HPDE6-E6E7 (cell line): ENCODE measurements around the gene CIC.
"Not testable (repeated sequence)": the region's sequence is repeated elsewhere in the genome, so short reads cannot be mapped to it uniquely, and the experiment has no call there.

Experiments used
- DNase-seq: peaks from one replicate; pipeline ENCODE4 v3.0.0; 2011; ENCODE audit warnings: missing footprints; ENCODE audit errors: extremely low spot score

Gene CIC

DNA sequence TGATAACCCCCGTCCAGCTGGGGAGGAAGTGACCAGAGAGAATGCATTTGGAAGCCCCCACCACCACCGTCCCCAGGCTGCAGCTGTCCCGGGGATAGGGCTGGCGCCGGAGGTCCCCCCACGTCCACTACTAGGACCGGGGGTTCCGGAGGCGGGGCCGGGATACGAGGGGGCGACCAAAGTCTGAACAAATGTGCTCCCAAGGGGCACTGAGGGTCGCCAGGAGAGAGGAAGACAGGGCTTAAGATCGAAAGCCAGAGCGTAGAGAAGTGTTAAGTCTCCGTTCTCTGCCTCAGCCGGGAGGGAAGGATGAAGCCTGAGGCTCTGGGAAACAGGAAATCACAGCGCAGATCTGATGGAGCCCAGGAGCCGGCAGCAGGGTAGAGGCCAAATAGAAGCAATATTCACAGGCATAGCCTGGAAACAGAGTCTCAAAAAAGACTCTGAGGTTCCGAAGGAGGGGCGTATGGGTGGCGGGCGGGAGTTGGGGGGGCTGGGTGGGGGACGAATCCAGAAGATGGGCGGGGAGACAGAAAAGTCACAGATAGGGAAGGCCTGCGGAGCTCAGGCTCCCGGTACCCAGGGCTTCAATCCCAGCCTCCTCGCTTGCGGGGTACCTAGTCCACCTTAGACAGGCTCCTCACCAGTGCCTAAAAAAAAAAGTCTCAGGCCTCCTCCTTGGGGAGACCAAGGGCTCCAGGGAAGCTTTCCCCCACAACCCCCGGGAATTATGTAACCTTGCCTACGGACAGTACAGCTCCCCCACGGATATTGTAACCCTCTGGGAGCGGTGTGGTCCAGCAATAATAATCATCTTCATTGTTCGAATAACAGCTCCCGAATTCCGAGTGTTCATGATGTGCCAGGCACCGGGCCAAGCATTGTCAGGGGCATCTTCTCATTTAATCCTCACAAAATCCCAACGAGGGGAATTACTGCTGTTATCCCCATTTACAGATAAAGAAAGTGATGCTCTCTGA lies 13.0 kb upstream of the CIC start:
- DNase-seq, result peak; percentile 50

DNA sequence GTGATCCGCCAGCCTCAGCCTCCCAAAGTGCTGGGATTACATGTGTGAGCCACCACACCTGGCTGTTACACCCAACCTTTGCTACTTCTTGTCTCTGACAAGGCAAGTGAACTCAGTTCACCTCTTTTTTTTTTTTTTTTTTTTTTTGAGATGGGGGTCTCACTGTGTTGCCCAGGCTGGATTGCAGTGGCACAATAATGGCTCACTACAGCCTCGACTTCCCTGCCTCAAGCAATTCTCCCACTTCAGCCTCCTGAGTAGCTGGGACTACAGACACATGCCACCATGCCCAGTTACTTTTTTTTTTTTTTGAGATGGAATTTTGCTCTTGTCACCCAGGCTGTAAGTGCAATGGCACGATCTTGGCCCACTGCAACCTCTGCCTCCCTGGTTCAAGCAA lies 11.2 kb upstream of the CIC start:
- DNase-seq, result not testable (repeated sequence)

DNA sequence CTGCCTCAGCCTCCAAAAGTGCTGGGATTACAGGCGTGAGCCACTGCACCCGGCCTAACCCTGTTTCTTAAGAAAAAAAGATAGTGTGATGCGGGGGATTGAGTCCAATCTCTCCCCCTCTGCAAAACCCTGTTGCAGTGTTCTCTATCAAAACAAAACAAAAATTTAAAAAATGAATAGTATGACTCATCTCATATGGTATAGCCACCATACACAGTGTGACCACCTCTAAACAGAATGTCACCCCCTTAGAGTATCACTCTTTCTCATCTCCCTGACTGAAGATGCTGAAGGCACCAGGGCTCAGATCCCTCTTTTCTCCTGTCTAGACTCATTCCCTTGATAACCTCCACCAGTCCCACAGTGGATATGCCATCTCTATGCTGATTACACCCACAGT lies 7.3 kb upstream of the CIC start:
- DNase-seq, result no peak

DNA sequence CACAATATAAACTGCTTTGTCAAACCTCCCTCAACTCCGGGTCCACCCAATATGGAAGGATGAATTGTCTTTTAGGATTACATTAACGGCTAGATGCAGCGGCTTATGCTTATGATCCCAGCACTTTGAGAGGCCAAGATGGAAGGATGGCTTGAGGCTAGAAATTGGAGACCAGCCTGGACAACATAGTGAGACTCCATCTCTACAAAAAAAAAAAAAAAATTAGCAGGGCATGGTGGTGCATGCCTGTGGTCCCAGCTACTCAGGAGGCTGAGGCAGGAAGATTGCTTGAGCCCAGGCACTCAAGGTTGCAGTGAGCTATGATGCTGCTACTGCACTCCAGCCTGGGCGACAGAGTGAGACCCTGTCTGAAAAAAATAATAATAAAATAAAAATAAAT lies 2.9 kb upstream of the CIC start:
- not testable (repeated sequence) for DNase-seq

DNA sequence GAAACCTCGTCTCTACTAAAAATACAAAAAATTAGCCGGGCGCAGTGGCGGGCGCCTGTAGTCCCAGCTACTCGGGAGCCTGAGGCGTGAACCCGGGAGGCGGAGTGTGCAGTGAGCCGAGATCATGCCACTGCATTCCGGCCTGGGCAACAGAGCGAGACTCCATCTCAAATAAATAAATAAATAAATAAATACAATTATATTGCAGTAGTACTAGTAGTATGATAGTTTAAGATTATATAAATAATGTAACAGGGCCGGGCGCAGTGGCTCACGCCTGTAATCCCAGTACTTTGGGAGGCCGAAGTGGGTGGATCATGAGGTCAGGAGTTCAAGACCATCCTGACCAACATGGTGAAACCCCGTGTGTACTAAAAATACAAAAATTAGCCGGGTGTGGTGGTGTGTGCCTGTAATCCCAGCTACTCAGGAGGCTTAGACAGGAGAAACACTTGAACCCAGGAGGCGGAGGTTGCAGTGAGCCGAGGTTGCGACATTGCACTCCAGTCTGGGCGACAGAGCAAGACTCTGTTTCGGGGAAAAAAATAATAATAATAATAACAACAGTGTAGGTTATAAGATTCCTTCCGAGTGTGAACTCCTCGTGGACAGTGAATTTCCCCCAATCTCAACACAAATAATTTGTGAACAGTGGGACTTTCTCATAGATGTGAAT lies 2.0 kb upstream of the CIC start:
- not testable (repeated sequence) for DNase-seq

DNA sequence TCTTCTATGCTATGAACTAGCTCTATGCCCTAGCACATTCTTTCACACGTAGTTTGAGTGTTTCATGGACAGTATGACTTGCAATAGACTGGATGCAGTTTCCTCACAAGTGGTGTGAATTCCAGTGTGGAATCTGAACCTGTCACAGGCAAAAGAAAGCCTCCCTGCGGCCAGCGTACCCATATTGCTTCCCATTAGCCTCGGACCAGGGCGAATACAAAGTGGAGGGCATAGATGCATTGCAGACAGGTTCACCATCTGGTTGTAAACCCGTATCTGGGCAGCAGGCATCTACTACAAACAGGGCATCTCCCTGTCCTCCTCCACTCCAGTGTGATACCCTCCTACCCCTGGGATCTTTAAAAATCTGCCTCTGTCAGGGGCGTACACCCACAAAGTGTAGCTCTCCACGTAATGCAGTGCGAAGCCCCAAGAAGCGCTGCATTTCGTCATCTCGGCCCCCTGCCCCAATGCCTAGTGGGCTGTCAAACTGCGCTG lies 1.4 kb upstream of the CIC start:
- DNase-seq, result no peak

DNA sequence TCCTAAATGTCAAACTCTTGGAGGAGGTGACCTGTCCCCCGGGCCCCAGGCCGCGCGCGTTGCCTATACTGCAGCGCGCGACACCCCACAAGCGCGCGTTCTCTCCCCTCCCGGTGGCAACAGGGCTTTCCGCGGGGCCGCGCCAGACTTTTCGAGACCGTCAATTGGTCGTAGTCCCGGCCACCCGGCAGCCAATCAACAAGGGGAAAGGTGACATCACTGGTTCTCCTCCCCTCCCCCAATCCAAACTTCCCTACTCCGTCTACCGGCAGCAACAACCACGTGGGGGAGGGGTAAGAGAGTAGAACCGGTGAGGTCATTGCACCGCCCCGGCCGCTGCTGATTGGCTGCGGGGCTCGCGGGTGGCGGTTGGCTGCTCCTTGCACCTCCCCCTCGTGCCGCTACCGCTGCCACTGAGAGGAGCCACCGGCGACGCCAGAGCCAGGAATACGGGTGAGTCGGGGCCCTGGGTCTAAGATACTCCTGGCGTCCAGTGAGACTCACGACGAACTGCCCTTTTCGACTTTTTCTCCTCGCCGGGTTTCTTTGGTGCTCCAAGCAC lies 829 bp upstream of the CIC start:
- DNase-seq, result peak; percentile 93

DNA sequence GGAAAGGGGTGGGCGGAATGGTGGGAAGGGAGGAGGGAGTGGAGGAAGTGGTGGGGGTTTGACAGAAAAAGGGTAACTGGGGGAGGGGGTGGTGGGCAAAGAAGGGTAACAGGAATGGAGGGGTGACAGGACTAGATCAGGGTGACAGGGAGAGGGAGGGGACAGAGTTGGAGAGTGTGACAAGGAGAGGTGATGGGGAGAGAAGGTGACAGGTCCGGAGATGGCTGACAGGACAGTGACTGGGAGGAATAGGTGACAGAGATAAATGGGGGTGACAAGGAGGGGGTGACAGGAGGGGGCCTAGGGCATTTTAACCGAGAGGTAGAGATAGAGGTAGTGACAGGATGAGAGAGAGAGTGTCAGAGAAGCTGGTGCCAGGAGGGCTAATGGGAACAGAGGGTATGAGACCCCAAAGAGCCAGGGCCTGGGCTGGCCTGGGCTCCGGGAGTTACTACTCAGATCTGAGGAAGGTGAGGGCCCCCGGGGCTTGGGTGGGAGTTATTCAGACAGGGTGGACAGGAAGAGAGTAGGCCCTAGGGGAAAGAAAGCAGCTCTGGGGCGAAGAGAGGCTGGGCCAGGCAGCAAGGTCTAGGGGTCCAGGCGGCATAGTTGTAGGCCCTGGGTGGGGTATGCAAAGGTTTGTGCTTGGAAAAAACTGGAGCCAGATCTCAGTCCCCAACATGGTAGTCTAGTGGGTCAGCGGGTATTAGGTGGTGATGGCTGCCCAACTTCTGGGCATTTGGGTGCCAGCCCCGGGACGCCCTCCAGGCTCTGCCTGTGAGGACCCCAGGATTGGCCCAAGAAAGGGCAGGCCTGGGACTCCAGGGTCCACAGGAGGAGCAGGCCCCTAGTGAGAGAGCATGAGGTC lies 660 bp downstream of the CIC start:
- DNase-seq, result no peak

DNA sequence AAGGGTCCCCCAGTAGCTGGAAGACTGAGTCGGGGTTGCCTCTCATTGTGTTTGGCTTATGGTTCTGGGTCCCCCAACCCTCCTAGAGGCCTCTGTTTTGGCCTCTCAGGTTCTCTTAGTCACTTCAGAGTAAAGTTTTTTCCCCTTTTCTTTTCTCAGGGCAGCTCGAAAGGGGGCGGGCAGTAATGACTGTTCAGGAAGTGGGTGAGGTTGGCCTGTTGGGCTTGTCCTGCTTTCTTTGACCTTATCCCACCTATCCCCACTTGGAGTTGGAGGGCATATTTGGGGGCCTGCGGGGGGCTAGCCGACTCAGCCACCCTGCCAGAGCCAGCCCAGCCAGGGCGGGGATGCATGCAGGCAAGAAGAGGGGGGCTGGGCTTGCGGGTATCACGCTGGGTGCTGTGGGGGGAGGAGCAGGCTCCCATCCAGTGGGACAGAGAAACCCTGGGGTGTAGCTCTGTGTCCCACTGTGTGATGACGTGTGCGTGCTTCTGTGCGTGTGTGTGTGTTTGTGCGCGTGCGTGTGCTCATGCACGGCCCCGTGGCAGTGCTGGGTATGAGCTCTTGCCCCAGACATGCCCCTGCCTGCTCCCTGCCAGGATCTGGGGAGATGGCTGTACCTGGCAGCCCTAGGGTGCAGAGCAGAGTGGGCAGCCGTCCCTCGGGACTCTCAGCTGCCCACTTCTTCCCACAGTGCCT lies 1.4 kb downstream of the CIC start:
- DNase-seq, result peak; percentile 69

DNA sequence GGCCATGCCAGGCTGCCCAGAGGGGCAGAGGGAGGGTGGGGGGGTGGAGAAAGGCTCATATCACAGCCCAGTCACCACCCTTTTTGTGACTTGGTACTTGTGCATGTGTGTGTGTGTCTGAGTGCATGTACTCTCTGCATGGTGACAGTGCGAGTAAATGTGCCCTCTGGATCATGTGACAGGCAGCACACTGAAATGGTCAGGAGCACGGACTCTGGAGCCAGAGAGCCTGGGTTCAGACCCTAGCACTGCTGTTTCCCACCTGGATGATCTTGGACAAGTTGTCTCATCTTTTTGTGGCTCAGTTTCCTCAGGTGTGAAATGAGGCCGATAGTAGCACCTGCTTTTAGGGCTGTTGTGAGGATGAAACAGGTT lies 2.0 kb downstream of the CIC start:
- no peak for DNase-seq

DNA sequence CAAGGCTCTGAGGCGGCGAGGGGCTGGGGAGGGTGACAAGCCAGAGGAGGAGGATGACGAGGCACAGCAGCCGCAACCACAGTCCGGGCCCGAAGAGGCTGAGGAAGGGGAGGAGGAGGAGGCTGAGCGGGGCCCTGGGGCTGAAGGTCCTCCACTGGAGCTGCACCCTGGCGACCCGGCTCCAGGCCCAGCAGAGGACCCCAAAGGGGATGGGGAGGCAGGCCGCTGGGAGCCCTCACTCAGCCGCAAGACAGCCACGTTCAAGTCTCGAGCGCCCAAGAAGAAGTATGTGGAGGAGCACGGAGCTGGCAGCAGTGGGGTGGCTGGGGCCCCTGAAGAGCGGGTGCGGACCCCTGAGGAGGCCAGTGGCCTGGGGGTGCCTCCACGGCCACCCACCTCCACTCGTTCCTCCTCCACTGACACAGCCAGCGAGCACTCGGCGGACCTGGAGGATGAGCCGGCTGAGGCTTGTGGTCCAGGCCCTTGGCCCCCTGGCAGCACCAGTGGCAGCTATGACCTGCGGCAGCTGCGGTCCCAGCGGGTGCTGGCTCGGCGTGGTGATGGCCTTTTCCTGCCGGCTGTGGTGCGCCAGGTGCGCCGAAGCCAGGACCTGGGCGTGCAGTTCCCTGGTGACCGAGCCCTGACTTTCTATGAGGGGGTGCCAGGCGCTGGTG lies 2.9 kb downstream of the CIC start:
- no peak for DNase-seq

DNA sequence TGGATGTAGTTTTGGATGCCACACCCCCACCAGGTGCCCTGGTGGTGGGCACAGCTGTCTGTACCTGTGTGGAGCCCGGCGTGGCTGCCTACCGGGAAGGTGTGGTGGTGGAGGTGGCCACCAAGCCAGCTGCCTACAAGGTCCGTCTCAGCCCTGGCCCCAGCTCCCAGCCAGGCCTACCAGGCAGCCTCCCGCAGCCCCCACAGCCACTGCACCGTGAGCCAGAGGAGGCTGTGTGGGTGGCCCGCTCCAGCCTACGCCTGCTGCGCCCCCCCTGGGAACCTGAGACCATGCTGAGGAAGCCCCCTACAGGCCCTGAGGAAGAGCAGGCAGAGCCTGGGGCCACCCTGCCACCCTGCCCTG lies 3.5 kb downstream of the CIC start:
- DNase-seq, result no peak

DNA sequence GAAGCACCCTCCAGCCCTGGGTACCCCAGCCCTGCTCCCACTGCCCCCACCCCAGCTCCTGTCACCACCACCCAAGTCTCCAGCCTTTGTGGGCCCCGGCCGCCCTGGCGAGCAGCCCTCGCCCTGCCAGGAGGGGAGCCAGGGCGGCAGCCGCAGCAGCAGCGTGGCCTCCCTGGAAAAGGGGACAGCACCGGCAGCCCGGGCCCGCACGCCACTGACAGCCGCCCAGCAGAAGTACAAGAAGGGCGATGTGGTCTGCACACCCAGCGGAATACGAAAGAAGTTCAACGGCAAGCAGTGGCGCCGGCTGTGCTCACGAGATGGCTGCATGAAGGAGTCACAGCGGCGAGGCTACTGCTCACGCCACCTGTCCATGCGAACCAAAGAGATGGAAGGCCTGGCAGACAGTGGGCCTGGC lies 3.9 kb downstream of the CIC start:
- no peak for DNase-seq

DNA sequence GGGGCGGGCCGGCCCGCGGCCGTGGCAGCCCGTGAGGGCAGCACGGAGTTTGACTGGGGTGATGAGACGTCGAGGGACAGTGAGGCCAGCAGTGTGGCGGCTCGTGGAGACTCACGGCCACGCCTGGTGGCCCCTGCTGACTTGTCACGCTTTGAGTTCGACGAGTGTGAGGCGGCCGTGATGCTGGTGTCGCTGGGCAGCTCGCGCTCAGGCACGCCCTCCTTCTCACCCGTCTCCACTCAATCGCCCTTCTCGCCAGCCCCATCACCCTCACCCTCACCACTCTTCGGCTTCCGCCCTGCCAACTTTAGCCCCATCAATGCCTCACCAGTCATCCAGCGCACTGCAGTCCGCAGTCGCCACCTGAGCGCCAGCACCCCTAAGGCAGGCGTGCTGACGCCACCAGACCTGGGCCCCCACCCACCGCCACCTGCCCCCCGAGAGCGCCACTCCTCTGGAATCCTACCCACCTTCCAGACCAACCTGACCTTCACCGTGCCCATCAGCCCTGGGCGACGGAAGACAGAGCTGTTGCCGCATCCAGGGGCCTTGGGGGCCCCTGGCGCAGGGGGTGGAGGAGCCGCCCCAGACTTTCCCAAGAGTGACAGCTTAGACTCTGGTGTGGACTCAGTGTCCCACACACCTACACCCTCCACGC lies 4.5 kb downstream of the CIC start:
- no peak for DNase-seq

DNA sequence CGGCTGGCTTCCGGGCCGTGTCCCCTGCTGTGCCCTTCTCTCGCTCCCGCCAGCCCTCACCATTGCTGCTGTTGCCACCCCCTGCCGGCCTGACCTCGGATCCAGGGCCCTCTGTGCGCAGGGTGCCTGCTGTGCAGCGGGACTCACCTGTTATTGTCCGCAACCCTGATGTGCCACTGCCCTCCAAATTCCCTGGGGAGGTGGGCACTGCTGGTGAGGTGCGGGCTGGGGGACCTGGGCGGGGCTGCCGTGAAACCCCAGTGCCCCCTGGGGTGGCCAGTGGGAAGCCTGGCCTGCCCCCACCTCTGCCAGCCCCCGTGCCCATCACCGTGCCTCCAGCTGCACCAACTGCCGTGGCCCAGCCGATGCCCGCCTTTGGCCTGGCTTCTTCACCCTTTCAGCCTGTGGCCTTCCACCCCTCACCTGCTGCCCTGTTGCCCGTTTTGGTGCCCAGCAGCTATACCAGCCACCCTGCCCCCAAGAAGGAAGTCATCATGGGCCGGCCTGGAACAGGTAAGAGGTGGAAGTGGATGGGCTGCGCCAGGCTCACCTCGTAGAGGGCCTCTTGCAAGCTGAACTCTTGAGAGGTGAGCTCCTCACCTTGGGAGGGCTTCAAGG lies 5.1 kb downstream of the CIC start:
- no peak for DNase-seq

DNA sequence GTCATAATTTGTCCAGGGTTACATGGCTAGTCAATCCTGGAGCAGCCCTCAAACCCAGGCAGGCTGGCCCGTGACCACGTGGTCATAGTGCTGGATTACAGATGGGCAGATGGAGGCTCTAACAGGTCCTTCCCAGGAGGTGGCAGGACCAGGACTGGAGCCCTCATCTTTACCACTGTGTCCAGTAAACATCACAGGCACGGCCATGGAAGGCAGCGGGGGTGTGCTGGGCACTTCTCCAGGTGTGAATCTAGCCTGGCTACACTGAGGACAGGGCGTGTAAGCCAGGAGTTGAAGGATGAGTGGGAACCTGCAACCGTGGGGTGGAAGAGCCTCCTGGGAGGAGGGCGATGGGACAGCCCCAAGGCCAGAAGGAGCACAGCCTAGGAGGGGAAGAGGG lies 6.1 kb downstream of the CIC start:
- no peak for DNase-seq

DNA sequence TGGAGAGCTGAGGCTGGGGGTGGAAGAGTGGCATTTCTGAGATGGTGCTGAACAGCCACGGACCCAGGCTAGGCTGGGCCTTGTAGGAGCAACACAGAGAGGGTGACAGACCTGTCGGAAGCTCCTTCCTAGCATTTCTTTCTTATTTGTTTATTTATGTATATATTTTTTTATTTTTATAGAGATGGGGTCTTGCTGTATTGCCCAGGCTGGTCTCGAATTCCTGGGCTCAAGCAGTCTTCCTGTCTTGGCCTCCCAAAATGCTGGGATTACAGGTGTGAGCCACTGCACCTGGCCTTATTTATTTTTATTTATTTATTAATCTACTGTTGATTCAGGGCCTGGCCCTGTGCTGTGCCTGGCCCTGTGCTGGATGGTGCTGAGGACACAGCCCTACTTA lies 6.5 kb downstream of the CIC start:
- DNase-seq, result no peak

DNA sequence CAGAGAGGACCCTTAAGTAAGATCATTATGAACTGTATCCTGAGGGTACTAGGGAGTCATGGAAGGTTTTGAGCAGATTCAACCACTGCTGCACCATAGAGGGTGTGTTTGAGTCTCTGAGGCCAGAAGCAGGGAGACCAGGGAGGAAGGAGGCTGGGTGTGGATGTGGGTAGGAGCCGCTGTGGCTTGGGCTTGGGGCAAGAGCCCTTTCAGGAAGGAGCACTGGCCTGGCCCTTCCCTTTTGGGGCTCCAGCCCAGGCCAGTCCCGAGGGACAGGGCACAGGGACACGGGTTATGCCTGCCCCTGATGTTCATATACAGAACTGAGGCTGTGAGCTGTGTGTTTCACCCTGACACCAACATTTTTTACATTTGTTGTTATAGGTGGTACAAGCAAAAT lies 7.2 kb downstream of the CIC start:
- no peak for DNase-seq

DNA sequence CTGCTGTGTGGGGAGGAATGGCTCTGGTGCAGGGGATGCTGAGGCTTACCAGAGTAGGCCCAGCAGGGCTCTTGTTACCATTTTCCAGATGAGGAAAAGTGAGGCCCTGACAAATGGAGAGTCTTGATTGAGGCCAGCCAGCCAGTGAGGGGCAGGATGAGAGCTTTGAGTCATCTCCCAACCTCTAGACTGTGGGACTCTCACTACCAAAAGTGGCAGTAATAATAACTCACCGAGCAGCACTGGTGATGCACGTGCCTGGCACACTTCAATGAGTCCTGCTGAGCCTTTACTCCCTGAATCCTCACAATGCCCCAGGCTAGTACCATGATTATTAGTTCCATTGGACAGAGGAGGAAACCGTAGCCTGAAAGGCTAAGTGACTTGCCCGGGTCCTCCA lies 7.8 kb downstream of the CIC start:
- DNase-seq, result no peak
